ENCODE results near the gene HNRNPC.
"Not testable (repeated sequence)": the region's sequence is repeated elsewhere in the genome, so short reads cannot be mapped to it uniquely, and the experiment has no call there.

The HNRNPC gene

DNA sequence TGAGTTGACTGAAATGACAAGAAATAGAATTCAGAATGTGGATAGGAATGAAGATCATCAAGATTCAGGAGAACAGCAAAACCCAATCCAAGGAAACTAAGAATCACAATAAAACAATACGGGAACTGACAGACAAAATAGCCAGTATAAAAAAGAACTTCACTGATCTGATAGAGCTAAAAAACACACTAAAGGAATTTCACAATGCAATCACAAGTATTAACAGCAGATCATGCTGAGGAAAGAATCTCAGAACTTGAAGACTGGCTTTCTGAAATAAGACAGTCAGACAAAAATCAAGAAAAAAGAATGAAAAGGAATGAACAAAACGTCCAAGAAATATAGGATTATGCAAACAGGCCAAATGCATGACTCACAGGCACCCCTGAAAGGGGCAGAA lies 98.1 kb downstream of the HNRNPC start:
- peaks cover 7% of the 10 kb centered on the region for H3K36me3 Mint-ChIP-seq
- H3K27ac Mint-ChIP-seq = no peak overlapping the region
- H3K4me1 Mint-ChIP-seq = no peaks in the 10 kb centered on the region
- H3K27me3 Mint-ChIP-seq = peaks cover 63% of the 10 kb centered on the region
- H3K4me3 Mint-ChIP-seq = no peak overlapping the region
- H3K9me3 Mint-ChIP-seq = peaks cover 16% of the 10 kb centered on the region
- ATAC-seq = no peak

DNA sequence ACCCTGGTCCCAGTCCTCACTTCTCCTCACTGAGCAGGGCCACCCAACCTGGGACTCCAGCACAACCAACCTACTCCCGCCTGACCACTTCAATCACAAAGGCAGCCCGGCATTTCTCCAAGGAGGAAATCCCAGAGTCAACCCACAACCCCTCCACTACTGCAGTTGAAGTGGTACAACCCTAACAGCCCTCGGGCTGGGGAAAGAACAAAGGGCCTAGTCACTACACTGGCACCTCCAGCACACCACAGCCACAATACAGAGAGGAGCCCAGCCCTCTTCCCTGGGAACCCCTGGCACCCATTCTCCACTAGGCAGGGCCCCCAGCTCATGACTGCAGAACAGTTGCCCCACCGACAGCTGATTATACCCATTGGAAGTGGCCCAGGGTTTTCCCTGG lies 99.7 kb downstream of the HNRNPC start:
- no peaks in the 10 kb centered on the region for H3K4me1 Mint-ChIP-seq
- H3K36me3 Mint-ChIP-seq = peaks cover 7% of the 10 kb centered on the region
- H3K27ac Mint-ChIP-seq = no peak overlapping the region
- no peak overlapping the region for H3K4me3 Mint-ChIP-seq
- ATAC-seq = no peak
- H3K9me3 Mint-ChIP-seq = peaks cover 16% of the 10 kb centered on the region
- H3K27me3 Mint-ChIP-seq = peaks cover 63% of the 10 kb centered on the region

DNA sequence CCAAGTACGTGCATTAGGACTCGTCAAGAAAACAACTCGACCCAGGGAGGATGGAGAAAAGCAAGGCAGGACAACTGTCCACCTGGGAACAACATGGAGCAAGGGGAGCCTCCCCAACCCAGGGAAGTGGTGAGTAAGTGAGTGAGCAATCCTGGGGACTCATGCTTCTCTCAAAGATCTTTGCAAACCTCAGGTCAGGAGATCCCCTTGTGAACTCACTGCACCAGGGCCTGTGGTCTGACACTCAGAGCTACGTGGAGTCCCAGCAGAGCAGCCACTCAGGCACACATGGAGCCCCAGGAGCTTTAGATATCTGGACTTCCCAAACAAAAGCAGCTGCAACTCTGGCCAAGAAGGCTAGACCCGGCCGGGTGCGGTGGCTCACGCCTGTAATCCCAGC lies 101.2 kb downstream of the HNRNPC start:
- no peak for ATAC-seq
- Mint-ChIP-seq H3K4me1 (no peaks in the 10 kb centered on the region), H3K9me3 (peaks cover 13% of the 10 kb centered on the region), H3K27me3 (peaks cover 67% of the 10 kb centered on the region), H3K27ac (no peak overlapping the region), H3K4me3 (no peak overlapping the region), H3K36me3 (peaks cover 5% of the 10 kb centered on the region)

DNA sequence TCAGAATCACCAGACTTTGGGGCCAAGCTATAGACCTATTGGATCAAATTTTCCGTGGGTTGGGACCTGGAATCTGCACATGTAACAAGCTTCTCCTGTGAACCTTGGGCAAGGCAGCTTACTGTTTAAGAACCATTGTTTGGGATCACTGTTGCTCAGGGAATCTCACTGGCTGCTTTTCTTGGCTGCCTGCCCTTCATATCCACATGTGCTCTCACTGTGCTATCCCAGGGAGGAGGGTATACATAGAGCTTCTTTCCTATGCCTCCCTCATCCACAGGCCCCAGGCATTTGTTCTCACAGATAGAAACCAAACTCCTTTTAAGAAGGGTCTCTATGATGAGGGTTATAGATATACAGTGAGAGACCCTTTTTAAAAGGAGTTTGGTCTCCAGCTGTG lies 103.6 kb downstream of the HNRNPC start:
- not testable (repeated sequence) for H3K9me3 Mint-ChIP-seq, H3K4me1 Mint-ChIP-seq
- peaks cover 65% of the 10 kb centered on the region for H3K27me3 Mint-ChIP-seq

DNA sequence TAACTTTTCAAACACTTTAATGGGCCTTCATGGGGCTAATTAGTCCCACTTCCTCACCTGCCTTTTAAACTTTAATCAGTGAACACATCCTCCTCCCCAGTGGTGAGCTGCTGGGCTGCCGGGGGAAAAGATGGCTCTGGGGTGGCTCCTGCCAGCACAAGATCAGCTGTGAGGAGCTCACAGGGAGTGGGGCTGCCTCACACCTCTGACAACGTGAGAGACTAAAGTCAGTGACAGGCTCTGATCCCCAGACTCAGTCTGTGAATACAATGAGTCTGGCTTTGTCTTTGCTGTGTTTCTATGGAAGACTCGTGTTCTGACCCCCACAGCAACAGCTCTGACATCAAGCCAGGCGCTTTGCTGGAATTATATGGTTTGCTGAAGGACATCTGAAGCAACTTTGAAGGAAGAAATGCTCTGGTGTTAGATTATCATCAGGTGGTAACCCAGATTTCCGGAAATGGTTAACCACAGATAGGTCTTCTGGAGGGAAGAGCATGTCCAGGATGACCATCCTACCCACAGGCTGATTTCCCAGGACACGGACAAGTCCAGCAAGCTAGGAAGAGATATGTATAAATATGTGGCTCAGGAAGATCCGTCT lies 104.1 kb downstream of the HNRNPC start:
- not testable (repeated sequence) for H3K4me1 Mint-ChIP-seq, H3K27ac Mint-ChIP-seq, H3K4me3 Mint-ChIP-seq, H3K9me3 Mint-ChIP-seq, H3K36me3 Mint-ChIP-seq, ATAC-seq
- H3K27me3 Mint-ChIP-seq = peaks cover 59% of the 10 kb centered on the region

More for the DNA sequence above, 103.6 kb downstream of the HNRNPC start:
- not testable (repeated sequence) for H3K27ac Mint-ChIP-seq, ATAC-seq, H3K36me3 Mint-ChIP-seq, H3K4me3 Mint-ChIP-seq

DNA sequence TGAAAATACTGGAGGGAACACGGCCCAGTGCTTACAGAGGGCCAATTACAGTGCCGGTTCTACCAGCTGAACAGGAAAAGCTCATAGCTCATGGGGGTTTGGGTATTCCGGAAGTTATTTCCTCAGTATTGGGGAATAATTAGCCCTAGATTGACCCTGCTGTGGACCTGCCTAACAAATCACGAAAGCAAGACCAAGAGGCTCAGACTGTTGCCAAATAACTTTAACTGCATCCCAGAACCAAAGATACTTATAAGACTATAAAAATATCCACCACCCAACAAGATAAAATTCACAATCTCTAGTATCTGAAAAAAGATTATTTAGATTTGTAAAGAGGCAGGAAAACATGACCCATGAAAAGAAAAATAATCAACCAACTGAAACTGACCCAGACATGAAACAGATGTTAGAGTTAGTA lies 105.4 kb downstream of the HNRNPC start:
- peaks cover 47% of the 10 kb centered on the region for H3K27me3 Mint-ChIP-seq
- no peak for ATAC-seq
- H3K27ac Mint-ChIP-seq = no peak overlapping the region
- H3K9me3 Mint-ChIP-seq = no peaks in the 10 kb centered on the region
- H3K36me3 Mint-ChIP-seq = no peaks in the 10 kb centered on the region
- no peaks in the 10 kb centered on the region for H3K4me1 Mint-ChIP-seq
- no peak overlapping the region for H3K4me3 Mint-ChIP-seq

DNA sequence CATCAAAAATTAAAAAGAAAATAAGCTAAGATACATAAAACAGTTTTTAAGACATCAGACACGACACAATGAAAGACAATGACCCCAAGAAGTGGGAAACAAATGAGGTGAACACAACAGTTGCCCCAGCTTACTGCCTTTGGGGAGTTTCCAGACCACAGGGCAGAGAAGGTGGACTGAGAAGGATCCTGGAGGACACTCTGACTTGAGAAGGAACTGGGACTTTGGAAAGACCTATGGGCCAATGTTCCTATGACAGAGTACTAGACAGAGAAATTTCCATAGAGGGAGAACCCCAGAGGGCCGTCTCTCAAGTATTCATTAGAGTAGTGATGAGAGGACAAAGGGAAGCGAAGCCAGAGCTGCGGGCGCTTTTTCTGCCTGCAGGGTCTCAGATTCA lies 107.2 kb downstream of the HNRNPC start:
- Mint-ChIP-seq H3K27me3 (peaks cover 56% of the 10 kb centered on the region), H3K4me1 (no peaks in the 10 kb centered on the region), H3K9me3 (no peaks in the 10 kb centered on the region), H3K27ac (no peak overlapping the region), H3K4me3 (no peak overlapping the region), H3K36me3 (no peaks in the 10 kb centered on the region)
- no peak for ATAC-seq

DNA sequence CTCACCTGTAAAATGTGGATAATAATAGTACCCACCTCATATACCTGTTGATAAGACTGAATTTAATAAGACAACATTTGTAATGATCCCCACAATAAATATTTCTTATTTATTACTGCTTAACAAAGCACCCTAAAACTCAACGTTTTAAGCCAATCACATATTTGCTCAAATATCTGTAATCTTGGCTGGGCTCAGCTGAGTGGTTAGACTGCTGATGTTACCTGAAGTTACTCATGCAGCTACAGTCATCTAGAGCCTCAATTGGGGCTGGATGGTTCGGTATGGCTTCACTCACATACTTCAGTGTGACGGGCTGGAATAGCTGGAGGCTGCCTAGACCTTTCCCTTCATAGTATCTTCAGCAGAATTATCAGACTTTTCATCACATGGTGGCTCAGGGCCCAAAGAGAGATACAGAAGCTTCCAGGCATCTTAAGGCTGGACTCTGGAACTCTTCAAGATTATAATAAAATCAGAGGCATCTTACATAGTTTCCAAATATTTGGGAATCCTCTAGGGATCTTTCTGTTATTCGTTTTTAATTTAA lies 109.1 kb downstream of the HNRNPC start:
- Mint-ChIP-seq H3K4me3 (no peak overlapping the region), H3K4me1 (no peaks in the 10 kb centered on the region), H3K36me3 (no peaks in the 10 kb centered on the region), H3K9me3 (no peaks in the 10 kb centered on the region), H3K27ac (no peak overlapping the region), H3K27me3 (peaks cover 56% of the 10 kb centered on the region)
- ATAC-seq = no peak

All from stimulated activated memory B cell treated with anti-CD40 and anti-IgM and Interleukin-4, amounts not matched to agents 10 μg/mL and 1 μg/mL and 100 μg/mL, for 72 hours (primary cell).